H9 (cell line): ENCODE measurements around the gene BTRC. TPM values are rescaled to one million over a fixed set of nuclear protein-coding genes. Genes with fewer than 3 reads are reported as not detected.

Experiments used
- DNase-seq: peaks from one replicate; pipeline ENCODE4 v3.0.0-alpha.2; 2017
- H2AFZ ChIP-seq: one replicate; pipeline ENCODE4 v1.6.1; 2013; ENCODE audit warnings: mild to moderate bottlenecking, low read length, control low read depth, moderate library complexity
- H2AK5ac ChIP-seq: 2 replicates; pipeline ENCODE4 v1.6.1; 2013; ENCODE audit warnings: low read length, control low read depth, mixed read lengths; ENCODE audit not compliant: insufficient read length
- H2BK120ac ChIP-seq: one replicate; pipeline ENCODE4 v1.6.1; 2013; ENCODE audit warnings: low read depth, mild to moderate bottlenecking, low read length, control low read depth, inconsistent platforms; ENCODE audit not compliant: poor library complexity, severe bottlenecking
- H2BK12ac ChIP-seq: 2 replicates; pipeline ENCODE4 v1.6.1; 2013; ENCODE audit warnings: low read length, control low read depth, mixed read lengths, low read depth; ENCODE audit not compliant: insufficient read length
- H2BK15ac ChIP-seq: 2 replicates; pipeline ENCODE4 v1.6.1; 2013; ENCODE audit warnings: low read depth, low read length, control low read depth
- H2BK20ac ChIP-seq: one replicate; pipeline ENCODE4 v1.6.1; 2013; ENCODE audit warnings: low read depth, mild to moderate bottlenecking, low read length, control low read depth, inconsistent platforms; ENCODE audit not compliant: poor library complexity, severe bottlenecking
- H2BK5ac ChIP-seq: 2 replicates; pipeline ENCODE4 v1.6.1; 2013; ENCODE audit warnings: low read length, control low read depth, mixed read lengths; ENCODE audit not compliant: insufficient read length
- H3K14ac ChIP-seq: 2 replicates; pipeline ENCODE4 v1.6.1; 2013; ENCODE audit warnings: low read length, control low read depth; ENCODE audit not compliant: insufficient read depth
- H3K18ac ChIP-seq: 2 replicates; pipeline ENCODE4 v1.6.1; 2013; ENCODE audit warnings: low read depth, mild to moderate bottlenecking, mixed read lengths, low read length, control low read depth; ENCODE audit not compliant: insufficient read length
- H3K23ac ChIP-seq: 2 replicates; pipeline ENCODE4 v1.6.1; 2013; ENCODE audit warnings: low read length, control low read depth, mixed read lengths, low read depth; ENCODE audit not compliant: insufficient read length
- H3K23me2 ChIP-seq: 2 replicates; pipeline ENCODE4 v1.6.1; 2013; ENCODE audit warnings: low read depth, mild to moderate bottlenecking, mixed read lengths, low read length, control low read depth; ENCODE audit not compliant: insufficient read length, poor library complexity, severe bottlenecking
- H3K27ac ChIP-seq: 2 replicates; pipeline ENCODE4 v1.5.1; 2013; ENCODE audit warnings: low read length, control low read depth, mixed read lengths, low read depth; ENCODE audit not compliant: insufficient read length
- H3K27me3 ChIP-seq: 2 replicates; pipeline ENCODE4 v1.6.1; 2013; ENCODE audit warnings: low read length, control low read depth, inconsistent platforms; ENCODE audit not compliant: insufficient read depth
- H3K4ac ChIP-seq: 2 replicates; pipeline ENCODE4 v1.6.1; 2013; ENCODE audit warnings: low read depth, mild to moderate bottlenecking, control low read depth, inconsistent platforms, low read length, moderate library complexity
- H3K4me1 ChIP-seq: 2 replicates; pipeline ENCODE4 v1.6.1; 2013; ENCODE audit warnings: low read length, control low read depth, inconsistent platforms; ENCODE audit not compliant: insufficient read depth
- H3K4me2 ChIP-seq: 2 replicates; pipeline ENCODE4 v1.6.1; 2013; ENCODE audit warnings: low read length, control low read depth, mixed read lengths; ENCODE audit not compliant: insufficient read length, insufficient read depth
- H3K56ac ChIP-seq: 2 replicates; pipeline ENCODE4 v1.6.1; 2013; ENCODE audit warnings: low read depth, mild to moderate bottlenecking, mixed read lengths, low read length, control low read depth; ENCODE audit not compliant: insufficient read length
- H3K79me1 ChIP-seq: 2 replicates; pipeline ENCODE4 v1.6.1; 2013; ENCODE audit warnings: low read depth, mild to moderate bottlenecking, moderate library complexity, low read length, control low read depth, inconsistent platforms; ENCODE audit not compliant: insufficient read depth, poor library complexity, severe bottlenecking
- H3K79me2 ChIP-seq: 2 replicates; pipeline ENCODE4 v1.6.1; 2013; ENCODE audit warnings: low read length, control low read depth, inconsistent platforms; ENCODE audit not compliant: insufficient read depth
- H3K9ac ChIP-seq: 2 replicates; pipeline ENCODE4 v1.6.1; 2013; ENCODE audit warnings: low read length, control low read depth, mixed read lengths; ENCODE audit not compliant: insufficient read length; ENCODE audit errors: extremely low read depth
- H3K9me3 ChIP-seq: one replicate; pipeline ENCODE4 v1.6.1; 2013; ENCODE audit warnings: low read depth, low read length, inconsistent platforms; ENCODE audit not compliant: control insufficient read depth
- H3T11ph ChIP-seq: one replicate; pipeline ENCODE4 v1.6.1; 2013; ENCODE audit warnings: mild to moderate bottlenecking, low read length, control low read depth, inconsistent platforms
- H4K20me1 ChIP-seq: one replicate; pipeline ENCODE4 v1.6.1; 2013; ENCODE audit not compliant: control insufficient read depth, insufficient read length, insufficient read depth
- H4K5ac ChIP-seq: 2 replicates; pipeline ENCODE4 v1.6.1; 2013; ENCODE audit warnings: low read depth, mild to moderate bottlenecking, mixed read lengths, low read length, control low read depth; ENCODE audit not compliant: insufficient read length
- H4K8ac ChIP-seq: replicated peaks from 2 replicates; pipeline ENCODE4 v1.6.1; 2013; ENCODE audit warnings: low read length, control low read depth, mixed read lengths, low read depth; ENCODE audit not compliant: insufficient read length
- H4K91ac ChIP-seq: 2 replicates; pipeline ENCODE4 v1.6.1; 2013; ENCODE audit warnings: low read depth, mild to moderate bottlenecking, moderate library complexity, mixed read lengths, low read length, control low read depth; ENCODE audit not compliant: insufficient read length
- H3K27ac Mint-ChIP-seq, 3 experiments: 2 replicates in 2 of 3; 3 replicates in 1 of 3; pipeline ENCODE4 v1.8.0; 2020 to 2021; ENCODE audit warnings: mixed read lengths in 3 of 3, mild to moderate bottlenecking in 1 of 3, moderate library complexity in 1 of 3
- H3K27me3 Mint-ChIP-seq: 2 replicates; pipeline ENCODE4 v1.8.0; 2021; ENCODE audit warnings: low read depth, mild to moderate bottlenecking, moderate library complexity, mixed read lengths
- H3K36me3 Mint-ChIP-seq, 3 experiments: 2 replicates in 2 of 3; 3 replicates in 1 of 3; pipeline ENCODE4 v1.8.0; 2020 to 2021; ENCODE audit warnings: low read depth in 3 of 3, mixed read lengths in 3 of 3; ENCODE audit not compliant: insufficient read depth in 1 of 3
- H3K4me1 Mint-ChIP-seq, 2 experiments: 2 replicates each; pipeline ENCODE4 v1.8.0; 2020; ENCODE audit warnings: mixed read lengths in 2 of 2
- H3K4me3 Mint-ChIP-seq, 2 experiments: 2 replicates in 1 of 2; 3 replicates in 1 of 2; pipeline ENCODE4 v1.8.0; 2020 to 2021; ENCODE audit warnings: mild to moderate bottlenecking in 2 of 2, mixed read lengths in 2 of 2, moderate library complexity in 1 of 2
- H3K9me3 Mint-ChIP-seq, 2 experiments: 2 replicates in 1 of 2; 3 replicates in 1 of 2; pipeline ENCODE4 v1.8.0; 2020; ENCODE audit warnings: mild to moderate bottlenecking in 2 of 2, mixed read lengths in 2 of 2, moderate library complexity in 1 of 2
- CTCF ChIP-seq: fragments of 200-600 bp; sonication (generic); conservative IDR thresholded peaks from 3 replicates; pipeline ENCODE4 v1.8.0; 2021; ENCODE audit warnings: antibody characterized with exemption, mild to moderate bottlenecking
- WGBS: extraction: QIAGEN DNeasy Blood & Tissue Kit; methylation state at CpG from one replicate; pipeline ENCODE4 v1.1.7; 2013; ENCODE audit warnings: missing lambda C conversion rate, low lambda C conversion rate, mixed read lengths; ENCODE audit not compliant: insufficient read length; ENCODE audit errors: extremely low coverage; 5-methylcytosine and 5-hydroxymethylcytosine counted together
- total RNA-seq: library from RNA; stranded (reverse); gene quantifications from 2 replicates; pipeline ENCODE4 v1.2.1, GENCODE V29; 2021

BTRC gene
- total RNA-seq, 1 experiment from 2014 or later = 24.2 TPM

DNA sequence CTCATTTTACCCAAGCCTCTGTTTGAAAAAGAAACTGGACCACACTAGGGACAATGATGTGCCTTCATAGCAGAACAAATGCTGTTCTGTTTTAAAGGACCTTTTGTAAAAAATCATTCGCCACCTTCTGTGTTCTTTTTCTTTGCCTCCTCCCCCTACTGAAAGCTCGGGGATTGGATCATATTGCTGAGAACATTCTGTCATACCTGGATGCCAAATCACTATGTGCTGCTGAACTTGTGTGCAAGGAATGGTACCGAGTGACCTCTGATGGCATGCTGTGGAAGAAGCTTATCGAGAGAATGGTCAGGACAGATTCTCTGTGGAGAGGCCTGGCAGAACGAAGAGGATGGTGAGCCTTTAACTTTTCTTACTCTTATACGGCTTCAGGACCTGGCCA is 171.9 kb downstream of the BTRC start:
- Histone ChIP-seq H2BK5ac (no peak overlapping the region), H2BK120ac (no peak overlapping the region), H3K79me1 (no peaks in the 10 kb centered on the region), H3K23me2 (no peaks in the 10 kb centered on the region), H2BK12ac (no peak overlapping the region), H4K5ac (no peak overlapping the region), H3K9ac (no peak overlapping the region), H3K27ac (no peak overlapping the region), H2AK5ac (no peak overlapping the region), H2BK20ac (no peak overlapping the region), H2AFZ (no peak overlapping the region), H3K79me2 (no peaks in the 10 kb centered on the region), H3K14ac (no peak overlapping the region), H4K20me1 (no peaks in the 10 kb centered on the region), H3K27me3 (no peaks in the 10 kb centered on the region), H3K4me2 (no peak overlapping the region), H3T11ph (no peak overlapping the region), H3K4ac (no peak overlapping the region), H3K4me1 (no peaks in the 10 kb centered on the region; the same call in 1 of the 2 replicates), H3K18ac (no peak overlapping the region), H3K56ac (no peak overlapping the region), H4K91ac (no peak overlapping the region), H3K23ac (no peak overlapping the region), H4K8ac (no peak overlapping the region), H3K9me3 (no peaks in the 10 kb centered on the region), H2BK15ac (no peak overlapping the region)
- no peak for DNase-seq
- no peak overlapping the region for H3K4me3 Mint-ChIP-seq
- no peaks in the 10 kb centered on the region for H3K27me3 Mint-ChIP-seq
- no peak overlapping the region; a peak in 1 of 7 replicates for H3K27ac Mint-ChIP-seq
- no peak for TF ChIP-seq CTCF
- no peaks in the 10 kb centered on the region for H3K9me3 Mint-ChIP-seq
- H3K36me3 Mint-ChIP-seq = 0 out of 7 replicates have a peak, but pooled peaks cover 0 to 1% (median 0%) of the 10 kb centered on the region in 3 experiments
- peaks cover 25 to 27% of the 10 kb centered on the region in 2 experiments for H3K4me1 Mint-ChIP-seq
- WGBS = no CpG with 5 or more reads among the region's 6 CpGs
